Transverse colon (tissue), 4 donors: ENCODE results near the gene SERTAD1. TPM values are rescaled to one million over a fixed set of nuclear protein-coding genes. Genes with fewer than 3 reads are reported as not detected.

Source experiments
- DNase-seq: peaks from one replicate; pipeline ENCODE4 v3.0.0-alpha.2; 2019
- H3K27ac ChIP-seq, 4 donors: fragments of 200-600 bp; sonication (generic); 2 replicates each; pipeline ENCODE4 v1.5.1; 2016 to 2018; ENCODE audit warnings: inconsistent platforms in 4 of 4
- H3K27me3 ChIP-seq: fragments of 200-600 bp; sonication (generic); 2 replicates; pipeline ENCODE4 v1.5.1; 2017; ENCODE audit warnings: inconsistent platforms
- H3K36me3 ChIP-seq, 4 donors: fragments of 200-600 bp; sonication (generic); 2 replicates each; pipeline ENCODE4 v1.5.1; 2017 to 2019; ENCODE audit warnings: inconsistent platforms in 4 of 4
- H3K4me1 ChIP-seq, 4 donors: fragments of 200-600 bp; sonication (generic); 2 replicates each; pipeline ENCODE4 v1.5.1; 2017 to 2020; ENCODE audit warnings: inconsistent platforms in 4 of 4
- H3K4me3 ChIP-seq, 4 donors: fragments of 200-600 bp; sonication (generic); 1 replicate in 1 of 4; 2 replicates in 3 of 4; pipeline versions ENCODE4 v1.5.1 to v1.6.1; 2017 to 2019; ENCODE audit warnings: inconsistent platforms in 4 of 4
- H3K9me3 ChIP-seq, 2 donors: fragments of 200-600 bp; sonication (generic); 2 replicates each; pipeline ENCODE4 v1.5.1; 2017 to 2019; ENCODE audit warnings: inconsistent platforms in 2 of 2
- EP300 ChIP-seq: sonication (generic); formaldehyde crosslinking; IDR thresholded peaks from one replicate; pipeline ENCODE4 v1.6.1; 2017; ENCODE audit warnings: antibody characterized with exemption, low read depth
- POLR2A ChIP-seq: fragments of 450-650 bp; IDR thresholded peaks from one replicate; pipeline ENCODE4 v1.6.1; 2016; ENCODE audit warnings: antibody characterized with exemption, mild to moderate bottlenecking, moderate library complexity
- POLR2AphosphoS5 ChIP-seq, 3 donors: sonication (generic); formaldehyde crosslinking; IDR thresholded peaks; one replicate each; pipeline ENCODE4 v1.6.1; 2016; ENCODE audit warnings: antibody characterized with exemption in 3 of 3
- WGBS, 2 donors: methylation state at CpG; one replicate each; pipeline ENCODE4 v1.1.5; 2018; ENCODE audit warnings: low coverage in 1 of 2; 5-methylcytosine and 5-hydroxymethylcytosine counted together
- in situ Hi-C, 4 donors: fragments of 200-750 bp; cut with MboI; loops; one replicate each; pipeline versions ENCODE4 v1.15.0 to v1.15.1; 2017; ENCODE audit warnings: low sequenced_read_pairs in 3 of 4, low pct_ligation_motif_present in 1 of 4, low pct_unique_long_range_greater_than_20kb in 1 of 4
- intact Hi-C: fragments of 100-400 bp; cut with DNase I; formaldehyde crosslinking; loops from one replicate; pipeline ENCODE4 v1.15.1; 2023; ENCODE audit warnings: low total_unique reads
- total RNA-seq, 4 donors: library from RNA; depleted of rRNA; stranded (reverse); fragments of >200 nt; gene quantifications; one replicate each; pipeline ENCODE4 v1.1.0, GENCODE V29; 2016
- TF ChIP-seq, protein P1 (sequence below), 5 experiments: fragments of 200-600 bp in 3 of 5; fragments of 450-650 bp in 2 of 5; sonication (generic) in 3 of 5; IDR thresholded peaks; 1 replicate in 2 of 5; 2 replicates in 3 of 5; pipeline ENCODE4 v1.5.1; 2016 to 2017; ENCODE audit warnings: antibody characterized with exemption in 5 of 5, inconsistent platforms in 3 of 5, mild to moderate bottlenecking in 2 of 5, moderate library complexity in 1 of 5

SERTAD1 gene, protein sequence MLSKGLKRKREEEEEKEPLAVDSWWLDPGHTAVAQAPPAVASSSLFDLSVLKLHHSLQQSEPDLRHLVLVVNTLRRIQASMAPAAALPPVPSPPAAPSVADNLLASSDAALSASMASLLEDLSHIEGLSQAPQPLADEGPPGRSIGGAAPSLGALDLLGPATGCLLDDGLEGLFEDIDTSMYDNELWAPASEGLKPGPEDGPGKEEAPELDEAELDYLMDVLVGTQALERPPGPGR
- 10 to 100 TPM in 3 of 4 donors, 1 to 10 TPM in 1; 2.6 to 30.3 (median 18.4) TPM for total RNA-seq

DNA sequence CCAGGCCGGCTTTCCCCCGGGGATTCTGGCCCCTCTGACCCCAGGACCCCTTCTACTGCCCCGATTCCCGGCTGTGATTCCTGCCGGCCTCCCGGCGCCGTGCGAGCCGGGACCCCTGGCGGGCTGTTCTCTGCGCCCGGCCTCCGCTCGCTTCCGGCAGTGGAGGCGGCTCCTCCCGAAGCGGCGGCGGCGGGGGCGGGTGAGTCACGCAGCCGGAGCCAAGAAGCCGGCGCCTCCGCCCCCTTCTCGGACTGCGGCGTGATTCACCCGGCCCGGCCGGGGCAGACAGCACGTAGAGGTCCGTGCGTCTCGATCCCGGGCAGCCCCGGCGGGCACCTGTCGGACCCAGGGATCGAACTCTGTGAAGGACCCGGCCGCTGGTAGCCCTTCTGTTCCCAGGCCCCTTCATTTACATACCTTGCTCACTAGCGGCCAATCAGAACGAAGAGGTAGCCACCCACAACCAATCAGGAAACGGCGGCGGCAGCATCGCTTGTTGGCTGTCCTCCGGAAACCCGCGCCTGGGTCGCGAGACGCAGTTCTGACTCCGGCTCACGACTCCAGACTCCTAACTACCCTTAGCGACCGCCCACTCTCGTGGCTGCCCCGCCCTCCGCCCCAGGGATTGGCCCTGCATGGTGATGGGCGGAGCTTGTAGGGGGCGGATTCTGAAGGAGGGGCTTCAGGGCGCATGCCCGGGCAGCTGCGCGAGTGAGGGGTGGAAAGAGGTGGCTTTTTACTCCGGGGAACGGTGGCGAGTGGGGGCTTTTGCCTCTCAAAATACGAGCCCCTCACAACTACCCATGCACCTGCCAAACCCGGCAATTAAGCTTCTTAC, at the start of gene SERTAD1:
Gene SERTAD1 (minus strand): TSS at position 543 of the 838 bp plus-strand sequence. CDS start 2,446 bp downstream, outside the sequence.
- peak; percentile 100 for DNase-seq
- Histone ChIP-seq H3K4me1 (peaks cover 23 to 46% (median 37%) of the 10 kb centered on the region in 4 donors), H3K36me3 (peaks cover 0 to 10% (median 0%) of the 10 kb centered on the region in 4 donors), H3K4me3 (peak within 1 kb of the TSS; percentile 66 to 99 (median 85)), H3K27ac (peak within 1 kb of the TSS; percentile 97 to 100 (median 99)), H3K27me3 (no peaks in the 10 kb centered on the region), H3K9me3 (no peaks in the 10 kb centered on the region)
- TF ChIP-seq POLR2A (peak; percentile 99), EP300 (peak; percentile 3), POLR2AphosphoS5 (IDR thresholded peaks at IDR 0.05) (peak; percentile 99 to 100 (median 99))
- TF ChIP-seq, protein P1, sequence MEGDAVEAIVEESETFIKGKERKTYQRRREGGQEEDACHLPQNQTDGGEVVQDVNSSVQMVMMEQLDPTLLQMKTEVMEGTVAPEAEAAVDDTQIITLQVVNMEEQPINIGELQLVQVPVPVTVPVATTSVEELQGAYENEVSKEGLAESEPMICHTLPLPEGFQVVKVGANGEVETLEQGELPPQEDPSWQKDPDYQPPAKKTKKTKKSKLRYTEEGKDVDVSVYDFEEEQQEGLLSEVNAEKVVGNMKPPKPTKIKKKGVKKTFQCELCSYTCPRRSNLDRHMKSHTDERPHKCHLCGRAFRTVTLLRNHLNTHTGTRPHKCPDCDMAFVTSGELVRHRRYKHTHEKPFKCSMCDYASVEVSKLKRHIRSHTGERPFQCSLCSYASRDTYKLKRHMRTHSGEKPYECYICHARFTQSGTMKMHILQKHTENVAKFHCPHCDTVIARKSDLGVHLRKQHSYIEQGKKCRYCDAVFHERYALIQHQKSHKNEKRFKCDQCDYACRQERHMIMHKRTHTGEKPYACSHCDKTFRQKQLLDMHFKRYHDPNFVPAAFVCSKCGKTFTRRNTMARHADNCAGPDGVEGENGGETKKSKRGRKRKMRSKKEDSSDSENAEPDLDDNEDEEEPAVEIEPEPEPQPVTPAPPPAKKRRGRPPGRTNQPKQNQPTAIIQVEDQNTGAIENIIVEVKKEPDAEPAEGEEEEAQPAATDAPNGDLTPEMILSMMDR (IDR thresholded peaks at IDR 0.05), result peak; percentile 79 to 96 (median 84)
- in situ Hi-C loops, result loop anchor here in 1 of 4 donors (10.0 kb wide), 1 partner anchor 141 kb away; the partner anchor contains the start of gene AKT2
- intact Hi-C loops, result loop anchor here (1.0 kb wide), 1 partner anchor 18 kb away; no protein-coding TSS in a partner anchor
- 1% methylated on average over 69 of the region's 75 CpGs; no CpG with 5 or more reads in 1 of the 2 donors for WGBS, 2 donors

DNA sequence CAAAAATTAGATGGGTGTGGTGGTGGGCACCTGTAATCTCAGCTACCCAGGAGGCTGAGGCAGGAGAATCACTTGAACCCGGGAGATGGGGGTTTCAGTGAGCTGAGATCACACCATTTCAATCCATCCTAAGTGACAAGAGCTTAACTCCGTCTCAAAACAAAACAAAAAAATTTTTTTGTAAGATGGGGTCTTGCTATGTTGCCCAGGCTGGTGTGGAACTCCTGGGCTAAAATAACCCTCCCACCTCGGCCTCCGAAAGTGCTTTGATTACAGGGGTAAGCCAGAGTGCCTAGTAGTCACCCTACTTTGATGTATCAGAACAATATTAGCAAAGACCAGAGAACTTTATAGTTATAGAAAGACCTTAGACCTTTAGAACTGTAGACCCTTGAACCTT, 48.9 kb upstream of the SERTAD1 start:
- in situ Hi-C loops, result no loop called here
- 88 to 94% methylated on average over 4 of the region's 4 CpGs for WGBS, 2 donors
- H3K36me3 ChIP-seq, result no peaks in the 10 kb centered on the region

DNA sequence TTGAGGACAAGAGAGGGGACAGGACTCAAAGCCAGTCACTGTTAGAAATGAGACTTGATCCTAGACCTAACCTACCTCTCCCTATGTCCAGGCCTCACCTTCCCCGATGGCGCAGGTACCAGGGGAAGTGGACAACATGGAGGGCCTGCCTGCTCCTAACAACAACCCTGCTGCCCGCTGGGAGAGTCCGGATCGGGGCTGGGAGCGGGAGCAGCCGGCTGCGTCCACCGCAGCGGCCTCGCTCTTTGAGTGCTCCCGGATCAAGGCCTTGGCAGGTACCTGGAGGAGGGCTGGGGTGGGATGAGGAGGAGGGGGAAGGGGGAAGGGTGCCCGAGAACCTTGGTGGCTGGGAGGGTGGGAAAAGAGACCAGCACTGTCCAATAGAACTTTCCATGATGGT, 46.7 kb upstream of the SERTAD1 start:
- 95 to 98% methylated on average over 11 to 13 of the region's 13 CpGs for WGBS, 2 donors

More for the DNA sequence above, 48.9 kb upstream of the SERTAD1 start:
- intact Hi-C loops, result no loop called here
- no peak for DNase-seq
- H3K9me3 ChIP-seq, result no peaks in the 10 kb centered on the region
- no peak for TF ChIP-seq POLR2AphosphoS5 (IDR thresholded peaks at IDR 0.05)
- no peak for TF ChIP-seq POLR2A
- TF ChIP-seq, protein P1 (IDR thresholded peaks at IDR 0.05), result no peak
- TF ChIP-seq EP300, result no peak
- no peaks in the 10 kb centered on the region for H3K27me3 ChIP-seq
- no peaks in the 10 kb centered on the region for H3K4me1 ChIP-seq
- H3K27ac ChIP-seq, result no peak overlapping the region
- no peak overlapping the region for H3K4me3 ChIP-seq

More for the DNA sequence above, 46.7 kb upstream of the SERTAD1 start:
- intact Hi-C loops (no loop called here), in situ Hi-C loops (no loop called here)
- DNase-seq, result no peak
- no peaks in the 10 kb centered on the region for H3K9me3 ChIP-seq
- no peak overlapping the region for H3K27ac ChIP-seq
- H3K4me1 ChIP-seq, result peaks cover 0 to 2% (median under 1%) of the 10 kb centered on the region in 4 donors
- H3K4me3 ChIP-seq, result no peak overlapping the region
- H3K36me3 ChIP-seq, result no peaks in the 10 kb centered on the region
- H3K27me3 ChIP-seq, result peaks cover 6% of the 10 kb centered on the region
- TF ChIP-seq, protein P1 (IDR thresholded peaks at IDR 0.05), result no peak
- TF ChIP-seq POLR2A (no peak), EP300 (no peak), POLR2AphosphoS5 (IDR thresholded peaks at IDR 0.05) (no peak)
